Putamen (tissue), 1 donor: ENCODE data around the gene TIPRL.
"Not testable (repeated sequence)": the region's sequence is repeated elsewhere in the genome, so short reads cannot be mapped to it uniquely, and the experiment has no call there.

Experiments used
- DNase-seq: peaks from one replicate; pipeline ENCODE4 v3.0.0-alpha.2; 2016; ENCODE audit warnings: low spot score

The TIPRL gene

DNA sequence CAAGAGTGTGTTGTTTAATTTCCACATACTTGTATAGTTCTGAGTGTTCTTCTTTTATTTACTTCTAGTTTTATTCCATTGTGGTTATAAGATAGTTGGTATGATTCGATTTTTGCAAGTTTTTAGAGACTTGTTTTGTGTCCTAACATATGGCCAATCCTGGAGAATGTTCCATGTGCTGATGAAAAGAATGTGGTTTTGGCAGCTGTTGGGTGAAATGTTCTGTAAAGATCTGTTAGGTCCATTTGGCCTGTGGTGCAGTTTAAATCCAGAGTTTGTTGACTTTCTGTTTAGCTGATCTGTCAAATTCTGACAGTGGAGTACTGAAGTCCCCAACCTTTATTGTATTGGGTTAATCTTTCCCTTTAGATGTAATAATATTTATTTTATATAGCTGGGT is 19.5 kb upstream of the TIPRL start:
- DNase-seq, result no peak

DNA sequence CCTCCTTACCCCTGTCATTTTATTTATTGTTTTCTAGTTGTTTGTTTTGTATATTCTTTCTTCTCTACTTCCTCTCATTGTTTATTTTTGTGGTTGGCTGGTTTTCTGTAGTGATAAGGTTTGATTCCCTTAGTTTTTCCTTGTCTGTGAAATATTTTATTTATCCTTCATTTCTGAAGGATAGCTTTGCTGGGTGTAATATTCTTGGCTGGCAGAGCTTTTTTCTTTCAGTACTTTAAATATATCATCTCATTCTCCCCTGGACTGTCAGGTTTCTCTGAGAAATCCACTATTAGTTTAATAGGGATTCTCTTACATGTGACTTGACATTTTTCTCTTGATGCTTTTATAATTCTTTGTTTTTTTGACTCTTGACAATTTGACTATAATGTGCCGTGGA is 18.8 kb upstream of the TIPRL start:
- DNase-seq, result no peak

DNA sequence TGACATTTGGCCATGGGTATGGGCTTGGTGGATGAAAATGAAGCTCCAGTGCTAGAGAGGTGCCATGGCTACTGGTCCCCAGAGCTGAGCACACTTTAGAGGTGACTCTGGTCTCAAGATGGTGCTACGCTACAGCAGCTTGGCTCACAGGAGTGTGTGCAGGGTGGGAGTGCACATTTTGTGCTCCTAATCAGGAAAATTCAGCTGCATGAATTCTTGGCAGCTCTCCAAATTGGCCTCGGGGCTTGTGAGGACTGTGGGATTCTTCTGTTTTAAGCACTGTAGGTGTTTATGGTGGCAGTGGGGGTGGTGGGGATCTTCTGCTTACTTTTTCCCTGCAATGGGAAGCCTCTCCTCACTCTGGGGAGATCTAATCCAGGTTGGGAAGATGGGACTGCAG is 17.3 kb upstream of the TIPRL start:
- DNase-seq, result no peak

DNA sequence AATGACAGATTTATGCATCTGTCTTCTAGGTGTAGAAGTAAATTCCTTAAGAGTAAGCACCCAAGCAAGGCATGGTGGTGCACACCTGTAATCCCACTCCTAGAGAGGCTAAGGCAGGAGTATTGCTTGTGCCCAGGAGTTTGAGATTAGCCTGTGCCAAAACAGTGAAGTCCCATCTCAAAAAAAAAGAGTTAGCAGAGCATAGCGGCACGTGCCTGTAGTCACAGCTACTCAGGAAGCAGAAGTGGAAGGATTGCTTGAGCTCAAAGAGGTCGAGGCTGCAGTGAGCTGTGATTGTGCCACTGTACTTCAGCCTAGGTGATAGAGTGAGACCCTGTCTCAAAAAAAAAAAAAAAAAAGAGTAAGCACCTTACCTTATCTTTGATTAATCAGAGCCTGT is 15.1 kb upstream of the TIPRL start:
- DNase-seq, result no peak

DNA sequence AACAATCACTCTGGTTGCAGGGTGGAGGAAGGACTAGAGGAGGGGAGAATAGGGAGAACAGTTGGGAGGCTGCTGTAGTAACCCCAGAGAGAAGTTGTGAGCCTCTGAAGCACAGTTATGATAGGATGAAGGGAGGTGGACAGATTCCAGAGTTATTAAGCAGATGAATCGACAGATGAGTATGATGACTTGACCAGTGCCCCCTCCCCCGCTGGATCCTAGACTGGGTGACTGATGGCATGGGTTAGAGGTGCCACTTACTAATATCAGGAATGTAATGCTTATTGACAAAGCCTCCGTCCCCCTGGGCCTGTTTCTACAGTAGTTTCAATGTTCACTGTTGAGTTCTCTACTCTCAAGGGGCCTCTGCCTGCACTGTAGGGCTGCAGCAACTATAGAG is 14.0 kb upstream of the TIPRL start:
- DNase-seq, result no peak

DNA sequence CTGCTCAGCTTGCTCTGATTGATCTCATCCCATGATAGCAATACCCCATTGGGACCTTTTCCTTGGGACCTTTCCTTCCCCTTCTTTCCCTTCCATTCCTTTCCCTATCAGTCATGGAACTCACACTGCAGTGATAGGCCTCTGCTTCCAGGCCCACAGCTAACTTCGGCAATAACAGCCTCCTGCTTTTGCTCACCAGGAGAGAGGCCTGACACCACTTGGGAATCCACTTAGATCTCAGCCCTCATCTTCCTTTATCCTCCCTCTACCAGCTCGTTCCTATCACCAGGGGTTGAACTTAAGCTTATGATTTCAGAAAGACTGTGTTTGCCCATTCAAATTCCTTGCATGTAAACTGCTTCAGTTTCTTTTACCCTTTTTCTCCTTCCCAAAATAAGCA is 11.0 kb upstream of the TIPRL start:
- no peak for DNase-seq

DNA sequence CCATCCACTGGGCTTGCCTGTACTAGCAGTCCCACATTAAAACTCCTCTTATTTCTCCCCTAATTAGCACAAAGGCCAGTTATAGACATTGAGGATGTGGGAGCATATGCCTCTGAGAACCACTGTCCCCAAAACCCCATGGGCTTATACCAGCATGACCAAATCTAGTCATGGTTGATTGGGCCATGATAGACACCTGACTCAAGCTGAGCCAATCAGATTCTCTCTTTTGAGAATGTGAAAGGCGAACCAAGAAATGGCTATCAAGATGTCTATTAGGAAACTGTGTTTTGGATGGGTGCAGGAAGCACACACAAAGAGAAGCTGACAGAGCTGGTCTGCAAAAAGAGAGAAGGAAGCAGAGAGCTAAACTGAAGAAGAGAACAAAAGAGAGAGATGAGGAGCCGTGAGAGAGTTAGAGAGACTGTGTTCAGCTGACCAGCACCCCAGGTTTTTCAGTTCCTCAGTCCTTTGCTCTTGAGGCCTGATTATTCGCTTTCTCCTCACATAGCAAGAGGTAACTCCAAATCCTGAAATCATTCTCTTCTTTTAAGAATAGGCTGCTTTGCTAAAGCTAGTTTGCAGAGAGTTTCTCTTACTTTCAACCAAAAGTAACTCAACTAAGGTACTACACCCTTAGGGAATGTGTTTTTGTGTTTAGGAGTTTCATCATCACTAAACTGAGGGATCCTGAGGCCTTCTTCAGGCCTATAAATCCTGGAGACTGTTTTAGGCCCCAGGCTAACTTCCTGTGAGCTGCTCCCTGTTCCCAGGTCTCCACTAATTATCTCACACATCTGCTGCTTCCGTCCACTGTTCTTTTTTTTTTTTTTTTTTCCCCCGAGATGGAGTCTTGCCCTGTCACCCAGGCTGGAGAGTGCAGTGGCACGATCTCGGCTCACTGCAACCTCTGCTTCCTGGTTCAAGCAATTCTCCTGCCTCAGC is 7.9 kb upstream of the TIPRL start:
- DNase-seq, result no peak

DNA sequence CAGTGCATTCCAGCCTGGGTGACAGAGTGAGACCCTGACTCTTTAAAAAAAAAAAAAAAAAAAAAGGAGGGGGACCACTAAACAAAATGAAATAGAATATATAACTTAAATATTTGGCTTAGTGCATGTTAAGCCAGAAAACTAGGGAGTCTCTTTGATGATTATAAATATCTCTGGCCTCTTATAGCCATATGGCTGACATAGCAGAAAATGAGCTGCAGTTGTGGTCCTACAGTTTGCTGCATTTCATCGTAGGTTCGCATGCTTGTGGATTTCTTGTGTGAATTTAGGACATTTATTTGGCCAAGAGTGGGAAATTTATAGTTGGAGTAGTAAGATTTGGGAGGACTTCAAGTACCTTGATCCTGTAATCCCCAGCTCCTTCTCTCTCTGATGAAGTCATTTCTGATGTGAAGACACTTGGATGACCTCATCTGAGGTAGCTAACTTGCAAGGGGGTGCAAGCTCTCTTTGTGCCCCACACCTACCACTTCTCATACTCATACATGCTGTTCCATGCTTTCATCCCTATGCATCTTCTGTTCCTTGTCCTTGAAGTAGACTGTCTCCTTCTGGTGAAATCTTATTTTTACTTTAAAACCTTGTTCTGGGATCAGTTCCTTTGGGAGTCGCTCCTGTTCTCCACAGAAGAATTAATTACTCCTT is 6.4 kb upstream of the TIPRL start:
- DNase-seq, result no peak

DNA sequence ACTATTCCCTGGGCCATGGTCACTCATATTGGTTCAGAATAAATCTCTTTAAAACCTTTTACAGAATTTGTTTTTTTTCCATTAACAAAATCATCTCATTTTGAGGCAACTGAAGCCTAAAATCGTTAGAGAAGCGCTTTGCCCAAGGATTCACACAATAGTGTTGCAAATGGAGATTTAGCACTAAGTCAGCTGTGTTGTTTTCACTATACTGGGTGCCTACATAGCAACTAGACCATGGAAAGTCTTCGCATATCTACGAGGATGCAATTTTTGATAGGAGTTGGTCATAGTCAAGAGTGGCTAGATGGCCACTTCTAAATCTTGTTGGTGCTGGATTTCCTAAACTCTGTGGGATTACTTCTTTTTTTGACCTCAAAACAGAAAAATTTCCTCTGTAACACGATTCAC is 530 bp upstream of the TIPRL start:
- no peak for DNase-seq

DNA sequence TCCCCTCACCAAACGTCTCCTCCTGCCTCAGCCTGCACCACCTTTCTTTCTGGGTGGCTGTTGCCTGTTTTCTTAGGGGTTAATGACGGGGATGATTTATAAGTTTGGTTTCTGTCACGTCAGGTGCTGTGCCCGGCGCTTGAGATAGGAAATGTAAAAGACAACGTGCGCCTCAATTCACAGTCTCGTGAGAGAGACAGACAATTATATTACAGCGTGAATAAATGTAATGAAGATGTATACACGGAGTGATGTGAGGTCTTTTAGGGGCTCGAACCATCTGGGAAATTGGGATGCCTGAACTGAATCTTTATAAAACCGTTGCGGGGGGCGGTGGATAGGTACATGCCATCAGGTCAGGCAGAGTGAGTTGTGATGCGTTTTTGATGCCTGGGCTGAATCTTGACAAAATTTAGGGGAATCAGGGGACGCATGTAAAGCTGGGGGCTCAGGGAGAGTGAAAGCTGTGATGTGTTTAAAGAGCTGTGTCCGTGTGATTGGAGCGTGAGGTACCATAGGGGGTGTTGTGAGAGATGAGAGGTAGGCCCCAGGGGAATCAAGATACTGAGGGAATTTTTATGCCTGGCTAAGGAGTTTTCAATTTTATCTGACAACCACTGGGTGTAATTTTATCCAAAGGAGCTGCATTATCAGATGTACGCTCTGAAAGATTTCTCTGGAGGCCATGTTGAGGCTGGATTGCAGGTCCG is 831 bp downstream of the TIPRL start:
- peak; percentile 13 for DNase-seq

DNA sequence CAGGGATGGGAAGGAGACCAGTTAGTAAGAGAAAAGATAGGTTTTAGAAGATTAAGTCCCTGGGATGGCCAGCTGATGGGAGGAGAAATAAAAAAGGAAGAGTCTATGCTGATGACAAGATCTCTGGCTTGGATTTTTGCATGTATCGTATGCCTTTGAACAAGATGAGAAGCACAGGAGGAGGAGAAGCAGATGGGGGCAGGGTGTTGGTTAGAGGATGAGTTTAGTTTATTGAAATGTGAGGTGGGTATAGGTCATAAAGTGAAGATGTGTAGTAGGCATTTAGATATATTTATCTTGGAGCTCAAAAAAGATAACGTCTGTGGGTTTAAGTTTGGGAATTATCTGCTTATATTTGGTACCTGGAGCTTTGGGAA is 1.4 kb downstream of the TIPRL start:
- peak; percentile 17 for DNase-seq

DNA sequence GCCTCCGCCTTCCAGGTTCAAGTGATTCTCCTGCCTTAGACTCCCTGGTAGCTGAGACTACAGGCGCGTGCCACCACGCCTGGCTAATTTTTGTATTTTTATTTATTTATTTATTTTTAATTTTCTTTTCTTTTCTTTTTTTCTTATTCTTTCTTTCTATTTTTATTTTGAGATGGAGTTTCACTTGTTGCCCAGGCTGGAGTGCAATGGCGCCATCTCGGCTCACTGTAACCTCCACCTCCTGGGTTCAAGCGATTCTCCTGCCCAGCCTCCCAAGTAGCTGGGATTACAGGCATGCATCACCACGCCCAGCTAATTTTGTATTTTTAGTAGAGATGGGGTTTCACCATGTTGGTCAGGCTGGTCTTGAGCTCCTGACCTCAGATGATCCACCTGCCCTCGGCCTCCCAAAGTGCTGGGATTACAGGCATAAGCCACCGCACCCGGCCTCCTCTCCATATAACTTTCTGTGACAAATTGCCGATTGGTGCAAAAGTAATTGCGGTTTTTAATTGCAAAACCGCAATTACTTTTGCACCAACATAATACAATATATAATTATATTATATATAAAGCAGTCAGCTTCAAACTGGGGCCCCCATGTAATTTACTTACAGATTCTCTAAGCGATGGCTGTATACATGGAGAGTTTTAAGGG is 2.4 kb downstream of the TIPRL start:
- DNase-seq, result not testable (repeated sequence)

DNA sequence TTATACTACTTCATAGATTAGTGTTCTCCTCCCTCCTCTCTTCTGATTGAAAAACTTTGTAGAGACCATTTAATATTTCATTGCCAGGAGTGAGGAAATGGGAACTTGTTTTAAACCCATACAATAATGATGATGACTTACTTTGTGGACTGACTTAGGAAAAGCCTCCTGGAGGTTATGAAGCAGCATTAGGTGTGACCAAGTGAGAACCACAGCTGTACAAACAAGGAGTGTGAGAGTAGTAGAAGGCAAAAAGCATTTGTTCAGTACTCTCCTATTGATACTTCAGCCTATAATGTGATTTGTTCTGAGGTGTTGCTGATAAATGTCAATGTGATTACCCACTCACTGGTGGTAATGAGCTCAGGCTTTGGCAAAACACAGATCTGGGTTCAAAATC is 8.4 kb downstream of the TIPRL start:
- DNase-seq, result no peak

DNA sequence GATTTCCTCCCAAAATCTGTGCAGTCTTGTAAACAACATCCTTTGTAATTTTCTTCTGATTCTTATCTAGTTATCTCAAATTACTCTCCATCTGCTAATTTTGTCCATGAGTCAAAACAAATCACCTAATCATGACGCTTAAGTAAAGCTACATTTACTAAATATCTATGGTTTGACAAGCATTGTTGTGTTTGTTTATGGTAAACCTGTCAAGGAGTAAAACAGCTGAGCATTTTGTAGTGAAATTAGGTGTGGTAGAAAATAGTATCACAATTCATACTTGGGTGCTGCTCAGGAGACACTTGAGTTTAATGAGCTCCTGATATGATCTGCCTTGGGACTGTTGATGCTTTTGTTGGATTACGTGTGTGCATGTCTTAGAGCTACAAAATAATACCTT is 11.6 kb downstream of the TIPRL start:
- no peak for DNase-seq

DNA sequence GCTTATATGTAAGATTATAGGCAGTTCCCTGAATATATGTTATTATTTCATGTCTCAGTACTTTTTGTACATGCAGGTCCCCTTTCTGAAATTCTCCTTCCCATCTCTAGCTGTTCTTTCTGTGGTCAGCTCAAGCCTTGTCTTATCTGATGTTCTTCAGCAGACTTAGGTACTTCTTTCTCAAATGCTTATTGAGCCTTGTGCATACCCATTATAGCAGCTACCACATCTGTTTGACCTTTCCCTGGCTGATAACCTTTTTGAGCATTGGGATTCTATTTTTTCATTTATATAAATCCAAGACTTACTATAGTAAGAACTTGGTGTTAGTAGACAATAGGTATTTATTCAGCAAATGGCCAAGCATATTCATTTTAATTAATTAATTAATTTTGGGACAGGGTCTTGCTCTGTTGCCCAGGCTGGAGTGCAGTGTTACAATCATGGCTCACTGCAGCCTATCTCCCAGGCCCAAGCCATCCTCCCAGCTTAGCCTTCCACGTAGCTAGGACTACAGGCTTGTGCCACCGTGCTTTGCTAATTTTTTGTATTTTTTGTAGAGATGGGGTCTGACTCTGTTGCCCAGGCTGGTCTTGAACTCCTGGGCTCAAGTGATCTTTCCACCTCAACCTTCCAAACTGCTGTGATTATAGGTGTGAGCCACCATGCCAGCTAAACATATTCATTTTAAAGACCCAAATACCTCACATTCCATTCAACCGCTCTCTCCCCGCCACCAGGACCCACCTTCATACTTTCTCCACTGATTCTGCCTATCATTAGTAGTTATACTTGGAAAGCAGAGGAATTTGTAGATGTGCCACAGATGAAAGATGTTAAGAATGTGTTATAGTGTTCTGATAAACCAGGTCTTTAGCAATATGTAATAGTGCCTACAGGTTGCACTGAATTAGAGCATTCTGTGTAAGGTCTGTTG is 16.7 kb downstream of the TIPRL start:
- no peak for DNase-seq

DNA sequence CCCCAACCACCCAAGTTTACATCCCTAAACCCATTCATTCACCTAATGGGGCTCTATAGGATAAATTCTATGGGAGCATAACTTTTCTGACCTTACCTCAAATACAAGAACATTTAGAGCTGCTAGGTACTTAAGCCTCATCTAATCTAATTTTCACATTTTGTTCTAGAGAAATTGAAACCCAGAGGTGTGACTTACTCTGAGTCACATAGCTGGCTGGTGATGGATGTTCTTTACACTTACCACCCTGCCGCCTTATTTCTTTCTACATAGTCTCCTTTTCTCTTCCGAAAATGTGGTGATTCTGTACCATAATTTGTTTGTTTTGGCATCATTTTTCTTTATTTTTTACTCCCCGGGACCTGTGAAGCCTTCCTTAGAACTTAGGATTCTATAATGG is 20.3 kb downstream of the TIPRL start:
- DNase-seq, result no peak

DNA sequence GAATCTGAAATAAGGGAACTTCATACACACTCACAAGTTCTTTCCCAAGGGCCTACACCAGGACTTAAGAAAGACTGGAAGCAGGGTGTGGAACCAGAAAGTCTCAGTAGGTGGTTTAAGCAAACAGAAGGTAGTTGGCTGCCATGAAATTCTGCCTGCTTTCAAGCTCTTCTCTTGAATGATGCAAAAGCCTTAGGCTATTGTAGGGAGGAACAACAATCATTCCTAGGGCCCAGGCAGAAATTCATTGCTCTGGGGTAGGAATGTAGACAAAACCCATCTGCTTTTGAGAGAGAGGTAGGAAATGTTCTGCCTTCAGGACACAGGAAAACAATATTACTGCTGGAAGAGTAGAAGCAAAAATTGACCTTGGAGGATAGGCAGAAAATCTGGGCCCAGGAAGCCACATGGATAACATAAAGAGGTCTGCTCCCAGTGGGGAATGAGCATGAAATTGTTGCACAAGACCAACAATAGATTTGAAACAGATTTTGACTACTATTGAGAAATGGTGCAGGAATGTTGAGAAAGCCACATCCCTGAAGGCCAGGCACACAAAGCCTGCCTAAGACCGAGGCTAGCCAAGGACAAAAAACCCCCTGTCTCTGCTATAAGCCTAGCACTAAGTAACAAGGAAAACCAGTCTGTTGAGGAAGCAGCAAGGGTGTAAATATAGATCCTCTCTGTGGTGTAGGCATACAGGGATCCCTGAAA is 24.3 kb downstream of the TIPRL start:
- no peak for DNase-seq

DNA sequence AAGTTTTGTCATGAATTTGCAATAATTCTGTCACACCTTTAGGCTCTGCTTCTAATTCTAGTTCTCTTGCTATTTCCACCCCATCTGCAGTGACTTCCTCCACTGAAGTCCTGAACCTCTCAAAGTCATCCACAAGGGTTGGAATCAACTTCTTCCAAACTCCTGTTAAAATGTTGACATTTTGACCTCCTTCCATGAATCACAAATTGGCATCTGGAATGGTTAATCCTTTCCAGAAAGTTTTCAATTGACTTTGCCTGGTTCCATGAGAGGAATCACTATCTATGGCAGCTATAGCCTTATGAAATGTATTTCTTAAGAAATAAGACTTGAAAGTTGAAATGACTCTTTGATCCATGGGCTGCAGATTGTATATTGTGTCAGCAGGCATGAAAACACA is 27.3 kb downstream of the TIPRL start:
- DNase-seq, result no peak

DNA sequence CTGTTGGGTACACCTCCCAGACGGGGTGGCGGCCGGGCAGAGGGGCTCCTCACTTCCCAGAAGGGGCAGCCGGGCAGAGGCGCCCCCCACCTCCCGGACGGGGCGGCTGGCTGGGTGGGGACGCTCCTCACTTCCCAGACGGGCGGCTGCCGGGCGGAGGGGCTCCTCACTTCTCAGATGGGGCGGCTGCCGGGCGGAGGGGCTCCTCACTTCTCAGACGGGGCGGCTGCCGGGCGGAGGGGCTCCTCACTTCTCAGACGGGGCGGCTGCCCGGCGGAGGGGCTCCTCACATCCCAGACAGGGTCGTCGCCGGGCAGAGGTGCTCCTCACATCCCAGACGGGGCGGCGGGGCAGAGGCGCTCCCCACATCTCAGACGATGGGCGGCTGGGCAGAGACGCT is 28.9 kb downstream of the TIPRL start:
- not testable (repeated sequence) for DNase-seq

DNA sequence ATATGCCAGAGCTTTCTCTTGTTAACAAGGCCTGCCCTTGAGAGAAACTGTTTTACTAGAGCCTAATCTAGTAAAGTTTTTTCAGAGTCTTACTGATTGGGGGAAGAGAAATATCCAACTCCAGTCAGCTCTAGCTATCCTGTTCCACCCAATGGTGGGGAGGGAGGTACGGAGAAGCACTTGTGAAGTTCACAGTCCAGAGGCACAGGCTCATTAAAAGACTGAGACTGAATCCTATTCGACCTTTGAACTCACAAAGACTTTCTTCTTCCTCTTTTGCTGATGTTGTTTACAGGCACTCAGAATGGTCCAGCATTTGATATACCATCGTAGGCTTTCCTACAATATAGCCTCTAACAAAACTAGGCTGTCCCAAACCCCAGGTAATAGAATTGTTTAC is 31.6 kb downstream of the TIPRL start:
- DNase-seq, result no peak

DNA sequence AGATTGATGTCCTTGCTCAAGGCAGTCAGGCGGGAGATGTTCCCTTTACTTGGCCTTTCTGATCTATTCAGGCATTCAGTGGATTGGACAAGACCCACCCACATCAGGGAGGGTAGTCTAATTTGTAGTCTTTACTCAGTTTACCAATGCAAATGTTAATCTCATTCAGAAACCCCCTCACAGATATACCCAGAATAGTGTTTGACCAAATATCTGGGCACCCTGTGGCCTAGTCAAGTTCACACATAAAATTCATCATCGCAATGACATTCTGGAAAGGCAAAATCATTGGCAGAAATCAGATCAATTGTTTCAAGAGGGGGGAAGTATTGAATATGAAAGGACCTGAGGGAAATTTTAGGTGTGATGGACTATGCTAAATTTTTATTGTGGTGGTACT is 34.6 kb downstream of the TIPRL start:
- DNase-seq, result no peak
